ENCODE data around the gene ABCA4.
"Not testable (repeated sequence)": the region's sequence is repeated elsewhere in the genome, so short reads cannot be mapped to it uniquely, and the experiment has no call there.

The ABCA4 gene

DNA sequence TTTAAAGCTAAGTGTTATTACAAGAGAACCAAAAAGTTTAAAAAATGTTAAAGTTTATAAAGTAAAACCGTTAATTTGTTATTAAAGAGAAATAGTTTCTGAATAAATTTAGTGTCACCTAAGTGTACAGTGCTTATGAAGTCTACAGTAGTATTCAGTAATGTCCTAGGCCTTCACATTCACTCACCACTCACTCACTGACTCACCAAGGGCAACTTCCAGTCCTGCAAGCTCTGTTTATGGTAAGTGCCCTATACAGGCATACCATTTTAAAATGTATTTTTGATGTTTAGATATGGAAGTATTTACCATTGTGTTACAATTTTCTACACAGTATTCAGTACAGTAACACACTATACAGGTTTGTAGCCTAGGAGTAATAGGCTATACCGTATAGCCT lies 151.6 kb downstream of the ABCA4 start:
- no peak for DNase-seq

DNA sequence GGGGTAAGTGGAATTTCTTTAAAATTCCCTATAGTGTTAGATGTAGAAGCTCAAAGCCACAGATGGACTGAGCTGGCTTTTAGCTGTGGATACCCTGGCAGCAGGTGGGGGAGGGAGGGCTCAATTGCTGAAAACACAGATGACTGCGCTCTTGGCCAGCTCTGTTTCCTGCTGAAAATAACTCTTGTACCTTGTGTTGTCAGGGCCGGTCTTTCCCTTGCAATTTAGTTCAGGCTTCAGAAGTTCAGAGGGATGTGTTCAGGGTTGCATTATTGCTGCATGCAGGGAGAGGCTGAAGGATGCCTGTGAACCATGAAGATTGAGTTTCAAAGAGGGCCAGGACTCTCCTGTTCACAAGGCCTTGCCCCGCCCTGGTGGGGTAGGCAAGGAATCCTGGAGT lies 153.6 kb downstream of the ABCA4 start:
- DNase-seq, result no peak

- DNase-seq, result no peak
Observed at GRCh38 chr1:93965888-93966287, 155.1 kb downstream of the ABCA4 start.

GRCh38 chr1:93965256-93965655 lies 155.7 kb downstream of the ABCA4 start:
- no peak for DNase-seq

DNA sequence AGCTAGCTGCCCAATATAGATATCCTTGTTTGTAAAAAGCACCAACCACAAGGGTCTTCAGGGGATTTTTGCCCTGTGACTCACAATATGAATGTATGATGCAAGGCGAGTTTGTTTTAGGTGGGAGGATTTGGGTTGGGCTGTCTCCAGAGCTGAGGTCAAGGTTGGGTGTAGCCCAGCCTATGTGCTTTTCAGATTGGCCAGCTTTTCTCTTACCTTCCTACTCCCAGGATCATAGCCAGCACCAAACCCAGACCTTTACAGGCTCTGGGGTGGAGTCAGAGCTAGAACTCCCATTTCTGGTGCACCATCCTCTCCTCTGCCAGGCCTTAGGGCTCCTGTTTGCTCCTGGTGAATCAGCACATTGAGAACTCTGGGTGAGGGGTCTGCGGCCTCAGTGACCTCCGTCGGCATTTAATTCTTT lies 156.2 kb downstream of the ABCA4 start:
- no peak for DNase-seq

- no peak for DNase-seq
Observed at GRCh38 chr1:93964096-93964776, 156.7 kb downstream of the ABCA4 start.

DNA sequence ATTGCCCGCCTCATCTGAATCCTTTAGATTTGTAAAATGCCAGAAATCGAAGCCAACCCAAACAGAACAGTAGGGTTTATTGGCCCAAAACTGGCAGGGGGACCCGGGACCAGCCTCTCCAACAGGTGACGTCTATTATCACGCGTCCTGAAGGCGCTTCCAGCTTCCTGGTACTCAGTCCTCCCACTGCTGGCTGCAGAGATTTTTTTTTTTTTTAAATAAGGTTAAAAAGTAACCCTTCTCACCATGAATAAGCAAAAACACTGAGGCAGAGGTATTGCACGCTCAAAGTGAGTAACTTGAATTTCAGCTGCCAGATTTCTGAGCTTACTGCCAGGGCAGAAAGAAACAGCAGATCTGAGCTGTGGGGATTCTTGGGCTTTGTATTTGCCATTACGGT lies 157.4 kb downstream of the ABCA4 start:
- no peak for DNase-seq

DNA sequence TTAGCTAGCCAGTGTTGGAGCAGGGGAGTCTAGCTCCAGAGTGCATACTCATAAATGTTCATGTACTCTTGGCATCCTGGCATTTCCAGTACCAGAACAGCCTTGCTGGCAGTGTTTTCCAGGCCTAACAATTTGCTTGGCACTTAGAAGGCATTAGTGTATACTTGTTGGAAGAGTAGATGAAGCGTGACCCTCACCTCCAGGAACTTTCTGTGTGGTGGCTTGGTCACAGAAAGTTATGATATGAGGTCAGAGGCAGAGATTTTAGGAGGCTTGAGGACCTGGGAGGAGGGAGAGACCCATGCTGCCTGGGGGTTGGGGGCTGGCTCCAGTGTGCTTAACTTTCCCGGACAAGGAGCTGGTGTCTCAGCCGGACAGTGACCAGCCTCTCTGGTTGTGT lies 159.0 kb downstream of the ABCA4 start:
- DNase-seq, result no peak

DNA sequence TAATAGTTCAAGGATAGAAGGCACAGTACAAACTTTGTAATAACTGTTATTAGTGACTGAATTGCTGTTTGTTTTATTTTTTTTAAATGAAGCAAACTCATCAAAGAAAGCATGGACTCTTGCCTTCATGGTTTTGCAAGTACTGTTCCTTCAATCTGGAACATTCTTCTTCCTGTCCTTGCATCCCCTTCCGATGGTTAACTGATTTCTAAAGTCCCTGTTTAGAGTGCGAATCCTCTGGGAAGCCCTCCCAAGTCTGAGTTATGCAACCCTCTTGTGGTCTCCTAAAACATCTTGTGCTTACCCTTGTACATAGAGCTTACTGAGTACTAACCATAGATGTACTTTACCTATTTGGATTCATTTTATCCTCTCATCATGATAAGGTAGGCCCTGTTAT lies 159.5 kb downstream of the ABCA4 start:
- DNase-seq, result no peak

- peak; percentile 31 for DNase-seq
Observed at GRCh38 chr1:93960641-93961147, 160.3 kb downstream of the ABCA4 start.

- no peak for DNase-seq
Observed at GRCh38 chr1:93959413-93959812, 161.5 kb downstream of the ABCA4 start.

- DNase-seq, result no peak
Observed at GRCh38 chr1:93958726-93959100, 162.2 kb downstream of the ABCA4 start.

- no peak for DNase-seq
Observed at GRCh38 chr1:93958032-93958725, 162.8 kb downstream of the ABCA4 start.

DNA sequence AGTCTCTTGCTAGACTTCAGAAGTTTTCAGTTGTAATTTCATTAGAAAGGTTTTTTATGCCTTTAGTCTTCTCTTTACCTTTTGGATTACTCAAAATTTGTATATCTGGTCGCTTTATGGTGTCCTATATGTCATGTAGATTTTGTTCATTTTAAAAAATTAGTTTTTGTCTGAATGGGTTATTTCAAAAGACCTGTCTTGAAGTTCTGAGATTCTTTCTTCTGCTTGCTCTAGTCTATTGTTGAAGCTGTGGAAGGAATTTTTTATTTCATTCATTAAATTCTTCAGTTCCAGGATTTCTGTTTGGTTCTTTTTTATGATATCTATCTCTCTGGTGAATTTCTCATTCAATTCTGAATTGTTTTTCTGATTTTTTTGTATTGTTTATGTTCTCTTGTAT lies 165.2 kb downstream of the ABCA4 start:
- DNase-seq, result no peak

DNA sequence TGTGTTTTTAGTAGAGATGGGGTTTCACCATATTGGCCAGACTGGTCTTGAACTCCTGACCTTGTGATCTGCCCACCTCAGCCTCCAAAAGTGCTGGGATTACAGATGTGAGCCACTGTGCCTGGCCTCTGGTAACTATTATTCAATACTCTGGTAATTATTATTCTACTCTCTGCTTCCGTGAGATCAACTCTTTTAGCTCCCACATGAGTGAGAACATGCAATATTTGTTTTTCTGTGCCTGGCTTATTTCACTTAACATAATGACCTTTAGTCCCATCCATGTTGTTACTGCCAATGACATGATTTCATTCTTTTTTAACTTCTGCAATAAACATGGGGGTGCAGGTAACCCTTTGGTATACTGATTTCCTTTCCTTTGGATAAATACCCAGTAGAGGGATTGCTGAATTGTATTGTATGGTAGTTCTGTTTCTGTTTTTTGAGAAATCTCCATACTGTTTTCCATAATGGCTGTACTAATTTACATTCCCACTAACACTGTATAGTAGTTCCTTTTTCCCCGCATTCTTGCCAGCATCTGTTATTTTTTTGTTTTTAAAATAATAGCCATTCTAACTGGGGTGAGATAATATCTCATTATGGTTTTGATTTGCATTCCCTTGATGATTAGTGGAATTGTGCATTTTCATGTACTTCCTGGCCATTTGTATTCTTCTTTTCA lies 173.8 kb downstream of the ABCA4 start:
- not testable (repeated sequence) for DNase-seq
